Endothelial cell of umbilical vein (primary cell): ENCODE data around the gene CHRNB1. TPM values are rescaled to one million over a fixed set of nuclear protein-coding genes. Genes with fewer than 3 reads are reported as not detected.

ENCODE experiments used
- BruUV-seq: library from RNA; stranded (reverse); fragments of 400-500 nt; replicated peaks from 2 replicates; lab custom pipeline; 2021; lab: Mats Ljungman, UMichigan
- CTCF ChIA-PET: fragments of 300-600, 350-600 bp; sonication (Branson Sonifier 250); formaldehyde crosslinking; loops from one replicate; lab custom pipeline; 2021; ENCODE audit warnings: antibody characterized with exemption, inconsistent platforms; lab: Charles Lee
- POLR2A ChIA-PET: fragments of 300-600, 350-600 bp; sonication (Branson Sonifier 250); formaldehyde crosslinking; loops from one replicate; lab custom pipeline; 2021; ENCODE audit warnings: antibody characterized with exemption, inconsistent platforms; lab: Charles Lee
- DNase-seq: peaks from one replicate; pipeline ENCODE4 v3.0.0-alpha.2; 2011; ENCODE audit warnings: low read depth, low spot score
- FAIRE-seq: peaks from 2 replicates; lab custom pipeline; 2011; peaks lifted over from hg19 to GRCh38; lab: Jason Lieb, UNC
- H2AFZ ChIP-seq: 2 replicates; pipeline ENCODE4 v1.6.0; 2012; ENCODE audit warnings: low read depth, low read length, control low read depth, inconsistent platforms
- H3K27ac ChIP-seq: 2 replicates; pipeline ENCODE4 v1.5.1; 2011; ENCODE audit warnings: low read depth, mild to moderate bottlenecking, control low read depth, low read length, moderate library complexity; ENCODE audit not compliant: insufficient read depth
- H3K27me3 ChIP-seq, 2 experiments: 2 replicates each; pipeline versions ENCODE4 v1.6.0 to v1.6.1; 2011; ENCODE audit warnings: low read length in 2 of 2, mixed read lengths in 1 of 2; ENCODE audit not compliant: control insufficient read depth in 2 of 2, insufficient read depth in 2 of 2
- H3K36me3 ChIP-seq, 2 experiments: 2 replicates in 1 of 2; 3 replicates in 1 of 2; pipeline ENCODE4 v1.5.1; 2011; ENCODE audit warnings: low read length in 2 of 2, mild to moderate bottlenecking in 1 of 2, moderate library complexity in 1 of 2; ENCODE audit not compliant: control insufficient read depth in 2 of 2, insufficient read depth in 2 of 2; ENCODE audit errors: extremely low read depth in 1 of 2
- H3K4me1 ChIP-seq: 3 replicates; pipeline ENCODE4 v1.5.1; 2011; ENCODE audit warnings: mild to moderate bottlenecking, low read length; ENCODE audit not compliant: control insufficient read depth, insufficient read depth; ENCODE audit errors: extremely low read depth
- H3K4me2 ChIP-seq: 2 replicates; pipeline ENCODE4 v1.6.1; 2011; ENCODE audit warnings: low read length, control low read depth, mixed read lengths; ENCODE audit not compliant: insufficient read depth
- H3K4me3 ChIP-seq, 3 experiments: fragments of 200-600 bp in 1 of 3; sonication (generic), shearing (Covaris generic) in 1 of 3; replicated peaks in 1 of 3; 2 replicates each; pipeline ENCODE4 v1.5.1; 2011 to 2016; ENCODE audit warnings: control low read depth in 3 of 3, low read length in 3 of 3, mild to moderate bottlenecking in 2 of 3, inconsistent platforms in 1 of 3, low read depth in 1 of 3, moderate library complexity in 1 of 3; ENCODE audit not compliant: insufficient read depth in 1 of 3
- H3K79me2 ChIP-seq: 2 replicates; pipeline ENCODE4 v1.6.0; 2012; ENCODE audit warnings: low read length, inconsistent platforms; ENCODE audit not compliant: control insufficient read depth, insufficient read depth
- H3K9ac ChIP-seq: replicated peaks from 2 replicates; pipeline ENCODE3; 2011; ENCODE audit warnings: low read length, control low read depth; ENCODE audit not compliant: insufficient read depth; ENCODE audit errors: extremely low read depth
- H3K9me1 ChIP-seq: replicated peaks from 3 replicates; pipeline ENCODE4 v1.6.0; 2011; ENCODE audit warnings: mild to moderate bottlenecking, low read length; ENCODE audit not compliant: control insufficient read depth, insufficient read depth; ENCODE audit errors: extremely low read depth
- H3K9me3 ChIP-seq: replicated peaks from 2 replicates; pipeline ENCODE4 v1.5.1; 2012; ENCODE audit warnings: low read length, inconsistent platforms; ENCODE audit not compliant: control insufficient read depth, insufficient read depth
- H4K20me1 ChIP-seq: replicated peaks from 2 replicates; pipeline ENCODE3; 2011; ENCODE audit warnings: mild to moderate bottlenecking, low read length; ENCODE audit not compliant: control insufficient read depth, insufficient read depth; ENCODE audit errors: extremely low read depth
- EZH2 ChIP-seq: IDR thresholded peaks from 2 replicates; pipeline ENCODE4 v1.6.1; 2012; ENCODE audit warnings: borderline replicate concordance, low read depth, mild to moderate bottlenecking, moderate library complexity, low read length, inconsistent platforms; ENCODE audit not compliant: severe bottlenecking
- FOS ChIP-seq: IDR thresholded peaks from 2 replicates; pipeline ENCODE4 v1.6.1; 2011; ENCODE audit warnings: mild to moderate bottlenecking, low read length, moderate library complexity, borderline replicate concordance; ENCODE audit not compliant: insufficient read depth
- GATA2 ChIP-seq: IDR thresholded peaks from 2 replicates; pipeline ENCODE4 v1.7.0; 2011; ENCODE audit warnings: low read depth, mild to moderate bottlenecking, moderate library complexity, mixed read lengths, low read length; ENCODE audit not compliant: insufficient read length, insufficient read depth
- JUN ChIP-seq: IDR thresholded peaks from 2 replicates; pipeline ENCODE4 v1.6.1; 2011; ENCODE audit warnings: borderline replicate concordance, low read depth; ENCODE audit not compliant: insufficient read length, insufficient read depth
- MAX ChIP-seq: IDR thresholded peaks from 2 replicates; pipeline ENCODE4 v1.6.1; 2011; ENCODE audit not compliant: insufficient read depth, insufficient read length
- POLR2A ChIP-seq: IDR thresholded peaks from 2 replicates; pipeline ENCODE4 v1.6.1; 2012; ENCODE audit warnings: low read depth, mild to moderate bottlenecking, control low read depth, low read length
- POLR2AphosphoS5 ChIP-seq: IDR thresholded peaks from 2 replicates; pipeline ENCODE4 v1.6.1; 2012; ENCODE audit warnings: low read depth, mild to moderate bottlenecking, control low read depth, low read length, moderate library complexity; ENCODE audit not compliant: insufficient read depth
- dilution Hi-C: fragments of 300-500 bp; cut with MboI; formaldehyde crosslinking; loops from one replicate; pipeline ENCODE4 v1.15.0; 2019; ENCODE audit warnings: low sequenced_read_pairs; ENCODE audit not compliant: extremely low pct_ligation_motif_present
- intact Hi-C: fragments of 100-400 bp; cut with micrococcal nuclease; formaldehyde crosslinking; loops from one replicate; pipeline ENCODE4 v1.10.0; 2022
- polyA plus RNA-seq, 4 experiments: library from polyadenylated mRNA; depleted of rRNA in 3 of 4; stranded (reverse) in 3 of 4; unstranded in 1 of 4; fragments of >200 nt; gene quantifications; 2 replicates each; pipeline versions ENCODE4 v1.2.1 to v1.2.3, GENCODE V29; 2011 to 2012; ENCODE audit warnings: missing spikeins in 1 of 4
- total RNA-seq: library from RNA; stranded (reverse); gene quantifications from 2 replicates; pipeline ENCODE4 v1.2.3, GENCODE V29; 2021
- TF ChIP-seq, protein P1 (sequence below), 2 donors: IDR thresholded peaks; 1 replicate in 1 of 2; 2 replicates in 1 of 2; pipeline ENCODE4 v1.5.1; 2011; ENCODE audit warnings: low read length in 2 of 2, mild to moderate bottlenecking in 2 of 2, moderate library complexity in 2 of 2, control low read depth in 1 of 2, inconsistent platforms in 1 of 2, low read depth in 1 of 2; ENCODE audit not compliant: insufficient read depth in 1 of 2; ENCODE audit errors: extremely low read depth in 1 of 2

CHRNB1 gene
- total and polyA plus RNA-seq, 2 donors (not counting 3 experiments of a cell fraction or from before 2014, with no cell fraction given) = 5.6 to 9.3 TPM

- dilution Hi-C loops (no loop called here), intact Hi-C loops (no loop called here)
- POLR2A ChIA-PET = no interaction called here
- Histone ChIP-seq H3K4me1 (peaks cover 12% of the 10 kb centered on the region), H3K27me3 (no peaks in the 10 kb centered on the region), H3K9me1 (no peaks in the 10 kb centered on the region), H3K4me3 (no peak overlapping the region), H3K9me3 (no peaks in the 10 kb centered on the region), H3K27ac (no peak overlapping the region), H2AFZ (no peak overlapping the region), H3K9ac (no peak overlapping the region), H3K36me3 (peaks cover 44 to 62% of the 10 kb centered on the region in 2 experiments), H3K4me2 (no peak overlapping the region), H3K79me2 (peaks cover 5% of the 10 kb centered on the region), H4K20me1 (no peaks in the 10 kb centered on the region)
- DNase-seq (no peak), FAIRE-seq (no peak)
- CTCF ChIA-PET = interaction anchor here (1.3 to 2.6 kb wide), 3 partner anchors 16 to 146 kb away, joined by 5 to 12 read pairs (median 9); no protein-coding TSS in a partner anchor
- no TSS peak for BruUV-seq
- TF ChIP-seq POLR2AphosphoS5 (no peak), EZH2 (no peak), JUN (no peak), MAX (no peak), GATA2 (no peak), POLR2A (no peak), FOS (no peak)
- TF ChIP-seq, protein P1, sequence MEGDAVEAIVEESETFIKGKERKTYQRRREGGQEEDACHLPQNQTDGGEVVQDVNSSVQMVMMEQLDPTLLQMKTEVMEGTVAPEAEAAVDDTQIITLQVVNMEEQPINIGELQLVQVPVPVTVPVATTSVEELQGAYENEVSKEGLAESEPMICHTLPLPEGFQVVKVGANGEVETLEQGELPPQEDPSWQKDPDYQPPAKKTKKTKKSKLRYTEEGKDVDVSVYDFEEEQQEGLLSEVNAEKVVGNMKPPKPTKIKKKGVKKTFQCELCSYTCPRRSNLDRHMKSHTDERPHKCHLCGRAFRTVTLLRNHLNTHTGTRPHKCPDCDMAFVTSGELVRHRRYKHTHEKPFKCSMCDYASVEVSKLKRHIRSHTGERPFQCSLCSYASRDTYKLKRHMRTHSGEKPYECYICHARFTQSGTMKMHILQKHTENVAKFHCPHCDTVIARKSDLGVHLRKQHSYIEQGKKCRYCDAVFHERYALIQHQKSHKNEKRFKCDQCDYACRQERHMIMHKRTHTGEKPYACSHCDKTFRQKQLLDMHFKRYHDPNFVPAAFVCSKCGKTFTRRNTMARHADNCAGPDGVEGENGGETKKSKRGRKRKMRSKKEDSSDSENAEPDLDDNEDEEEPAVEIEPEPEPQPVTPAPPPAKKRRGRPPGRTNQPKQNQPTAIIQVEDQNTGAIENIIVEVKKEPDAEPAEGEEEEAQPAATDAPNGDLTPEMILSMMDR (IDR thresholded peaks at IDR 0.05; ENCODE audit: extremely low read depth in 1 of 2, insufficient read depth in 1 of 2, low read depth in 1 of 2, low read length in 2 of 2) = no peak
Measured at GRCh38 chr17:7501729-7502128, 56.9 kb downstream of the CHRNB1 start.
